HTERT RPE-1 (cell line): Measurements from ENCODE around the gene HAUS6.
"Not testable (repeated sequence)": the region's sequence is repeated elsewhere in the genome, so short reads cannot be mapped to it uniquely, and the experiment has no call there.

Source experiments
- in situ Hi-C: fragments of 300-500 bp; cut with MboI; formaldehyde crosslinking; loops from 4 replicates; pipeline ENCODE4 v1.14.3; 2020; ENCODE audit warnings: low sequenced_read_pairs

Gene HAUS6

GRCh38 chr9:19116107-19116790 lies 13.5 kb upstream of the HAUS6 start:
- in situ Hi-C loops: no loop called here

- in situ Hi-C loops: no loop called here
Measured at GRCh38 chr9:19114680-19115270, 12.1 kb upstream of the HAUS6 start.

GRCh38 chr9:19113964-19114679 lies 11.4 kb upstream of the HAUS6 start:
- in situ Hi-C loops: no loop called here

GRCh38 chr9:19113064-19113611 lies 10.4 kb upstream of the HAUS6 start:
- in situ Hi-C loops: not testable (repeated sequence)

- in situ Hi-C loops: no loop called here
Measured at GRCh38 chr9:19108038-19108437, 5.3 kb upstream of the HAUS6 start.

GRCh38 chr9:19104515-19105282 lies 2.0 kb upstream of the HAUS6 start:
- in situ Hi-C loops: no loop called here

- in situ Hi-C loops: no loop called here
Measured at GRCh38 chr9:19102181-19102630, 498 bp downstream of the HAUS6 start.

- in situ Hi-C loops: no loop called here
Measured at GRCh38 chr9:19101203-19101602, 1.5 kb downstream of the HAUS6 start.

GRCh38 chr9:19097431-19097830 lies 5.3 kb downstream of the HAUS6 start:
- in situ Hi-C loops: not testable (repeated sequence)

GRCh38 chr9:19087106-19088000 lies 15.4 kb downstream of the HAUS6 start:
- in situ Hi-C loops: no loop called here

GRCh38 chr9:19085295-19085694 lies 17.4 kb downstream of the HAUS6 start:
- in situ Hi-C loops: no loop called here

GRCh38 chr9:19074836-19075235 lies 27.9 kb downstream of the HAUS6 start:
- in situ Hi-C loops: no loop called here

- in situ Hi-C loops: no loop called here
Measured at GRCh38 chr9:19074229-19074628, 28.5 kb downstream of the HAUS6 start.

- in situ Hi-C loops: no loop called here
Measured at GRCh38 chr9:19057033-19057432, 45.7 kb downstream of the HAUS6 start.

GRCh38 chr9:19050637-19051591 lies 51.8 kb downstream of the HAUS6 start:
- in situ Hi-C loops: no loop called here

- in situ Hi-C loops: no loop called here
Measured at GRCh38 chr9:19049917-19050636, 52.6 kb downstream of the HAUS6 start.

- in situ Hi-C loops: no loop called here
Measured at GRCh38 chr9:19048966-19049916, 53.5 kb downstream of the HAUS6 start, which contains the start of gene RRAGA. RRAGA (plus strand) TSS chr9:19049427; CDS start chr9:19049660, 233 bp downstream.
